Breast epithelium (tissue), 3 donors: ENCODE measurements around the gene MTCL1.

Experiments used
- CTCF ChIP-seq, 3 donors: fragments of 450-650 bp; IDR thresholded peaks; one replicate each; pipeline ENCODE4 v1.5.1; 2016 to 2017; ENCODE audit warnings: antibody characterized with exemption in 3 of 3, mild to moderate bottlenecking in 3 of 3, moderate library complexity in 3 of 3
- POLR2A ChIP-seq: fragments of 450-650 bp; IDR thresholded peaks from one replicate; pipeline ENCODE4 v1.6.1; 2016; ENCODE audit warnings: antibody characterized with exemption, mild to moderate bottlenecking, moderate library complexity
- POLR2AphosphoS5 ChIP-seq, 3 donors: sonication (generic); formaldehyde crosslinking; IDR thresholded peaks; one replicate each; pipeline ENCODE4 v1.6.1; 2017; ENCODE audit warnings: antibody characterized with exemption in 3 of 3

GRCh38 chr18:8699126-8699525, 6.2 kb upstream of the MTCL1 start:
- TF ChIP-seq CTCF (IDR thresholded peaks at IDR 0.05) = no peak
- no peak for TF ChIP-seq POLR2A
- TF ChIP-seq POLR2AphosphoS5 (IDR thresholded peaks at IDR 0.05) = no peak
